H1 (cell line): ENCODE results near the gene MAP3K3. TPM values are rescaled to one million over a fixed set of nuclear protein-coding genes. Genes with fewer than 3 reads are reported as not detected.

Experiments used
- CTCF ChIA-PET: fragments of 300-600 bp; sonication (Branson Sonifier 250); formaldehyde crosslinking; loops from one replicate; lab custom pipeline; 2021; ENCODE audit not compliant: partially characterized antibody; lab: Charles Lee
- POLR2A ChIA-PET: fragments of 300-600 bp; sonication (Branson Sonifier 250); formaldehyde crosslinking; loops from one replicate; lab custom pipeline; 2021; ENCODE audit warnings: inconsistent platforms; ENCODE audit not compliant: partially characterized antibody; lab: Charles Lee
- DNase-seq, 2 experiments: peaks; one replicate each; pipeline versions ENCODE4 v3.0.0 to v3.0.0-alpha.2; 2010 to 2022; ENCODE audit warnings: low spot score in 2 of 2, low read depth in 1 of 2, mixed read lengths in 1 of 2
- FAIRE-seq: peaks from 2 replicates; lab custom pipeline; 2011; peaks lifted over from hg19 to GRCh38; lab: Jason Lieb, UNC
- H2AFZ ChIP-seq: 2 replicates; pipeline ENCODE4 v1.8.1; 2012; ENCODE audit warnings: low read length, inconsistent platforms
- H2AK5ac ChIP-seq: 2 replicates; pipeline ENCODE4 v1.6.1; 2013; ENCODE audit warnings: low read depth, low read length
- H2BK120ac ChIP-seq: replicated peaks from 2 replicates; pipeline ENCODE3; 2013; ENCODE audit warnings: low read depth, low read length, inconsistent platforms
- H2BK12ac ChIP-seq: 2 replicates; pipeline ENCODE4 v1.6.1; 2013; ENCODE audit warnings: low read depth, low read length
- H2BK15ac ChIP-seq: 2 replicates; pipeline ENCODE4 v1.6.1; 2013; ENCODE audit warnings: low read length
- H2BK20ac ChIP-seq: 2 replicates; pipeline ENCODE4 v1.6.1; 2013; ENCODE audit warnings: low read length
- H2BK5ac ChIP-seq: 2 replicates; pipeline ENCODE4 v1.6.1; 2013; ENCODE audit warnings: low read depth, low read length
- H3K14ac ChIP-seq: 2 replicates; pipeline ENCODE4 v1.6.1; 2013; ENCODE audit warnings: inconsistent platforms; ENCODE audit not compliant: insufficient read length
- H3K18ac ChIP-seq: 2 replicates; pipeline ENCODE4 v1.6.1; 2013; ENCODE audit warnings: low read length; ENCODE audit errors: extremely low read depth
- H3K23ac ChIP-seq: 2 replicates; pipeline ENCODE4 v1.6.1; 2013; ENCODE audit warnings: inconsistent platforms; ENCODE audit not compliant: insufficient read length
- H3K23me2 ChIP-seq: 2 replicates; pipeline ENCODE4 v1.6.1; 2013; ENCODE audit warnings: low read depth, low read length
- H3K27ac ChIP-seq: 2 replicates; pipeline ENCODE4 v1.6.1; 2011; ENCODE audit warnings: low read depth, low read length, inconsistent platforms
- H3K27me3 ChIP-seq, 4 experiments: replicated peaks in 1 of 4; 1 replicate in 1 of 4; 2 replicates in 3 of 4; pipeline versions ENCODE4 v1.6.1 to v1.8.1; 2011 to 2013; ENCODE audit warnings: low read length in 3 of 4, mild to moderate bottlenecking in 3 of 4, inconsistent platforms in 2 of 4, mixed read lengths in 2 of 4, moderate library complexity in 1 of 4; ENCODE audit not compliant: control insufficient read depth in 3 of 4, insufficient read depth in 3 of 4; ENCODE audit errors: extremely low read depth in 1 of 4
- H3K36me3 ChIP-seq, 4 experiments: 2 replicates each; pipeline versions ENCODE4 v1.6.1 to v1.8.1; 2011 to 2013; ENCODE audit warnings: mild to moderate bottlenecking in 4 of 4, low read length in 3 of 4, moderate library complexity in 2 of 4, control low read depth in 1 of 4, inconsistent platforms in 1 of 4; ENCODE audit not compliant: insufficient read depth in 4 of 4, control insufficient read depth in 2 of 4
- H3K4ac ChIP-seq: replicated peaks from 2 replicates; pipeline ENCODE3; 2013; ENCODE audit warnings: low read length, low read depth, mixed read lengths, inconsistent platforms; ENCODE audit not compliant: insufficient read length
- H3K4me1 ChIP-seq, 4 experiments: replicated peaks in 1 of 4; 1 replicate in 1 of 4; 2 replicates in 3 of 4; pipeline versions ENCODE4 v1.6.1 to v1.8.1; 2011 to 2013; ENCODE audit warnings: low read length in 3 of 4, inconsistent platforms in 2 of 4, mixed read lengths in 1 of 4; ENCODE audit not compliant: insufficient read depth in 4 of 4, control insufficient read depth in 3 of 4
- H3K4me2 ChIP-seq, 2 experiments: 2 replicates each; pipeline versions ENCODE4 v1.6.1 to v1.8.1; 2011 to 2013; ENCODE audit warnings: low read depth in 2 of 2, low read length in 2 of 2, control low read depth in 1 of 2, inconsistent platforms in 1 of 2, mild to moderate bottlenecking in 1 of 2; ENCODE audit not compliant: insufficient read depth in 1 of 2
- H3K4me3 ChIP-seq, 4 experiments: fragments of 200-600, 300-600 bp in 1 of 4; sonication (generic), shearing (Covaris generic), sonication (Bioruptor Twin) in 1 of 4; 2 replicates each; pipeline versions ENCODE4 v1.5.1 to v1.8.1; 2011 to 2016; ENCODE audit warnings: low read length in 4 of 4, low read depth in 3 of 4, control low read depth in 2 of 4, inconsistent platforms in 2 of 4, mild to moderate bottlenecking in 2 of 4, mixed read lengths in 1 of 4, moderate library complexity in 1 of 4; ENCODE audit not compliant: insufficient read depth in 2 of 4; ENCODE audit errors: extremely low read depth in 1 of 4
- H3K56ac ChIP-seq: replicated peaks from 2 replicates; pipeline ENCODE3; 2013; ENCODE audit warnings: low read depth, mild to moderate bottlenecking, mixed read lengths, low read length, inconsistent platforms; ENCODE audit not compliant: insufficient read length
- H3K79me1 ChIP-seq: 2 replicates; pipeline ENCODE4 v1.6.1; 2013; ENCODE audit warnings: low read depth, low read length, control low read depth
- H3K79me2 ChIP-seq, 2 experiments: 2 replicates each; pipeline versions ENCODE4 v1.6.1 to v1.8.1; 2012 to 2013; ENCODE audit warnings: low read length in 2 of 2, mild to moderate bottlenecking in 2 of 2, inconsistent platforms in 1 of 2; ENCODE audit not compliant: insufficient read depth in 2 of 2, control insufficient read depth in 1 of 2
- H3K9ac ChIP-seq, 4 experiments: replicated peaks in 1 of 4; 1 replicate in 1 of 4; 2 replicates in 3 of 4; pipeline versions ENCODE4 v1.6.1 to v1.8.1; 2011 to 2013; ENCODE audit warnings: low read depth in 3 of 4, low read length in 3 of 4, control low read depth in 2 of 4, mild to moderate bottlenecking in 2 of 4, moderate library complexity in 2 of 4, inconsistent platforms in 1 of 4; ENCODE audit errors: extremely low read depth in 1 of 4
- H3K9me3 ChIP-seq, 2 experiments: 2 replicates each; pipeline versions ENCODE4 v1.6.1 to v1.8.1; 2012 to 2013; ENCODE audit warnings: mild to moderate bottlenecking in 2 of 2, moderate library complexity in 2 of 2, control low read depth in 1 of 2, inconsistent platforms in 1 of 2, low read depth in 1 of 2, low read length in 1 of 2, mixed read lengths in 1 of 2; ENCODE audit not compliant: insufficient read depth in 2 of 2
- H4K20me1 ChIP-seq, 2 experiments: replicated peaks in 1 of 2; 2 replicates each; pipeline versions ENCODE3 to v1.8.1; 2011 to 2013; ENCODE audit warnings: inconsistent platforms in 2 of 2, low read length in 2 of 2, mild to moderate bottlenecking in 1 of 2; ENCODE audit not compliant: insufficient read depth in 2 of 2, control insufficient read depth in 1 of 2
- H4K5ac ChIP-seq: 2 replicates; pipeline ENCODE4 v1.6.1; 2013; ENCODE audit warnings: low read length, low read depth, mixed read lengths, inconsistent platforms; ENCODE audit not compliant: insufficient read length
- H4K8ac ChIP-seq: 2 replicates; pipeline ENCODE4 v1.8.0; 2013; ENCODE audit warnings: mild to moderate bottlenecking, moderate library complexity, low read length, inconsistent platforms; ENCODE audit not compliant: insufficient read depth; ENCODE audit errors: extremely low read depth
- H4K91ac ChIP-seq: replicated peaks from 2 replicates; pipeline ENCODE3; 2013; ENCODE audit warnings: low read length, mixed read lengths, inconsistent platforms; ENCODE audit not compliant: insufficient read length
- GABPA ChIP-seq: IDR thresholded peaks from 2 replicates; pipeline ENCODE4 v1.6.1; 2011; ENCODE audit warnings: mild to moderate bottlenecking, low read length, moderate library complexity, borderline replicate concordance; ENCODE audit not compliant: insufficient read depth
- HDAC6 ChIP-seq: IDR thresholded peaks from one replicate; pipeline ENCODE4 v1.7.1; 2012; ENCODE audit warnings: low read depth, mild to moderate bottlenecking, inconsistent platforms, low read length, moderate library complexity
- RFX5 ChIP-seq: IDR thresholded peaks from 2 replicates; pipeline ENCODE4 v1.6.1; 2011; ENCODE audit warnings: low read depth, low read length, improper control_type of control experiment, borderline replicate concordance
- RNF2 ChIP-seq: fragments of 200-900, 300-1000 bp; sonication (generic); IDR thresholded peaks from 2 replicates; pipeline ENCODE4 v1.7.1; 2016; ENCODE audit warnings: borderline replicate concordance, low read depth, mild to moderate bottlenecking, antibody characterized with exemption, low read length; ENCODE audit not compliant: poor library complexity, severe bottlenecking; ENCODE audit errors: missing control alignments
- ZNF274 ChIP-seq: IDR thresholded peaks from 2 replicates; pipeline ENCODE4 v1.7.0; 2012; ENCODE audit warnings: low read length, borderline replicate concordance; ENCODE audit errors: extremely low read depth
- WGBS, 2 experiments: shearing (Covaris generic) in 1 of 2; methylation state at CpG; one replicate each; pipeline versions ENCODE4 v1.1.6 to v1.1.7; 2013 to 2015; ENCODE audit warnings: low lambda C conversion rate in 2 of 2, mixed read lengths in 2 of 2, inconsistent platforms in 1 of 2, low coverage in 1 of 2, missing lambda C conversion rate in 1 of 2; ENCODE audit not compliant: insufficient replicate concordance in 2 of 2, insufficient coverage in 1 of 2, insufficient read length in 1 of 2; ENCODE audit errors: extremely low coverage in 1 of 2, missing lambda C conversion rate in 1 of 2; 5-methylcytosine and 5-hydroxymethylcytosine counted together
- polyA plus RNA-seq, 7 experiments: library from polyadenylated mRNA; depleted of rRNA in 3 of 7; stranded (reverse) in 5 of 7; unstranded in 2 of 7; fragments of >200 nt in 5 of 7; fragments of 200-250 nt in 2 of 7; gene quantifications; 1 replicate in 5 of 7; 2 replicates in 1 of 7; 4 replicates in 1 of 7; pipeline versions ENCODE4 v1.2.1 to v1.2.3, GENCODE V29; 2011 to 2013; ENCODE audit warnings: missing spikeins in 2 of 7, mixed read lengths in 2 of 7
- total RNA-seq: library from RNA; stranded (reverse); fragmentation: NEBNext Ultra II Directional; extraction: Animal tissue kit (Norgen Biotek cat#: 25700); gene quantifications from 2 replicates; pipeline ENCODE4 v1.2.1, GENCODE V29; 2021

Gene MAP3K3
- total and polyA plus RNA-seq, 2 of the 8 experiments (the other 6 are each of a cell fraction or from before 2014, with no cell fraction given), result 10.3 to 21.0 TPM

- TF ChIP-seq HDAC6, result no peak
- no peak for TF ChIP-seq GABPA
- no peak for TF ChIP-seq RFX5
- no peak for TF ChIP-seq ZNF274
- TF ChIP-seq RNF2, result no peak
- no peak overlapping the region for H4K5ac ChIP-seq
- no peak overlapping the region for H3K18ac ChIP-seq
- H2AFZ ChIP-seq, result 0 out of 2 replicates have a peak overlapping the region, but pooled peaks have one; percentile 22
- no peaks in the 10 kb centered on the region for H4K20me1 ChIP-seq
- H3K9me3 ChIP-seq, result no peaks in the 10 kb centered on the region
- 48% methylated on average over 12 of the region's 12 CpGs; no CpG with 5 or more reads in 1 of the 2 experiments for WGBS, 2 experiments
- DNase-seq (no peak), FAIRE-seq (no peak)
- H3K23me2 ChIP-seq, result peaks cover 6% of the 10 kb centered on the region
- H2BK15ac ChIP-seq, result no peak overlapping the region
- peaks cover 0 to 2% (median under 1%) of the 10 kb centered on the region in 4 experiments; a peak in 4 of 8 replicates for H3K36me3 ChIP-seq
- ChIA-PET POLR2A (interaction anchor here (0.5 to 2.0 kb wide), 12 partner anchors 21 to 137 kb away, joined by 3 to 14 read pairs (median 4); partner anchors contain the start of genes CCDC47 and DDX42), CTCF (interaction anchor here (1.3 kb wide), 1 partner anchor 10 kb away, joined by 5 read pairs; no protein-coding TSS in a partner anchor)
- H3K4me3 ChIP-seq, result peak overlapping the region; percentile 56 to 95 (median 88)
- no peak overlapping the region for H3K4ac ChIP-seq
- no peak overlapping the region for H2BK5ac ChIP-seq
- no peak overlapping the region for H3K56ac ChIP-seq
- H4K91ac ChIP-seq, result no peak overlapping the region
- H3K4me1 ChIP-seq, result peaks cover 0 to 3% (median 0%) of the 10 kb centered on the region in 4 experiments; a peak in 2 of 7 replicates
- H3K27me3 ChIP-seq, result no peaks in the 10 kb centered on the region
- no peak overlapping the region for H2BK12ac ChIP-seq
- no peak overlapping the region for H2BK120ac ChIP-seq
- no peak overlapping the region for H3K23ac ChIP-seq
- H3K79me1 ChIP-seq, result no peaks in the 10 kb centered on the region; the same call in 1 of the 2 replicates
- H3K4me2 ChIP-seq, result peak overlapping the region; percentile 75 to 90
- no peak overlapping the region for H4K8ac ChIP-seq
- no peak overlapping the region for H2AK5ac ChIP-seq
- peaks cover 0 to 10% of the 10 kb centered on the region in 2 experiments; a peak in 2 of 4 replicates for H3K79me2 ChIP-seq
- no peak overlapping the region for H3K27ac ChIP-seq
- no peak overlapping the region for H3K14ac ChIP-seq
- H2BK20ac ChIP-seq, result no peak overlapping the region
- peak overlapping the region in 3 of 4 experiments; percentile 5 to 74 (median 69); a peak in 4 of 7 replicates for H3K9ac ChIP-seq
Observed at GRCh38 chr17:63740464-63741142, 118.4 kb downstream of the MAP3K3 start.
